GM12892 (cell line): ENCODE results near the gene MED8.

Experiments used
- POLR2A ChIP-seq: IDR thresholded peaks from 2 replicates; pipeline ENCODE4 v1.6.1; 2011; ENCODE audit warnings: low read depth, low read length, control low read depth
- TAF1 ChIP-seq: IDR thresholded peaks from 2 replicates; pipeline ENCODE4 v1.6.1; 2011; ENCODE audit warnings: low read depth, mild to moderate bottlenecking, control low read depth, low read length, borderline replicate concordance

GRCh38 chr1:43354936-43355335, 34.7 kb downstream of the MED8 start:
- TF ChIP-seq POLR2A = no peak
- TF ChIP-seq TAF1 = no peak
